ENCODE data around the gene HOOK2. TPM values are rescaled to one million over a fixed set of nuclear protein-coding genes. Genes with fewer than 3 reads are reported as not detected.

HOOK2 gene
- total and polyA plus RNA-seq, 2 of the 13 experiments (the other 11 are each of a cell fraction or from before 2014, with no cell fraction given) = 9.2 to 12.9 TPM

DNA sequence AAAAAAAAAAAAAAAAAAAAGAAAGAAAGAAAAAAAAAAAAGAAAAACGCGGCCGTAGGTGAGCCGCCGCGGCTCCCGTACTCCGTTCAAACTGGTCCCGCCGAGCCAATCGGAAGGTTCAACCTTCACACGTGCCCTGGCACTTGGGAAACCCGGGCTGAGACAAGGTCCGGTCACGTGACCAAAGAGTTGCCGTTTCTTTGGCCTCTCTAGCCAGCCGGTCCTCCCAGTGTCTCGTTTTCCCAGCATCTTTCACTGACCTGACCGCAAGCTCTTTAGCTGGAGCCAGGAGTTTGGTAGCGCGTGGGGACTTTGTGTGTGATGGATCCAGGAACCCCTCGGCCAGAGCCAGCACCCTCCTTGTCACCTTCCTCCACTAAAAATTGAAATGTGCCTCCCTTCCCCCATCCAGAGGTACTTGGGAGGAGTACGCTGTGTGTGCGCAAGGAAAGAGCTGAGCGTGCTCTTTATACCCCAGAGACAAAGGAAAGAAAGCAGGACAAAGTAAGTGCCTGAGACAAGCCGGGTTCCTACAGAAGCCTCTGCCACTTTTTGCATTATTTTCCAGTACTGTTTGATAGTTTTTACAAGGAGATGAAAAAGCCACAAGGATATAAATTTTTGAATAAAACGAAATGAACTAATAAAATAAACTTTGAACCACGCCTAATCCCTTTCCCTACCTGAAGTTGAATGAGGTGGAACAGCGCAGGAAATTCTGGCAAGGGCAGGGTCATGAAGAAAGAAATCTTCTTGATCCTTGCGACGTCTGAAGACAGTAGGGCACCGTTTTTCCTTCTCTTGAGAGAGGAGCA is 52.6 kb downstream of the HOOK2 start (continued):
- TF ChIP-seq ZKSCAN5 (CRISPR knock-in tag; IDR thresholded peaks at IDR 0.05) (no peak), ZNF30 (CRISPR knock-in tag; IDR thresholded peaks at IDR 0.05) (no peak), ESRRA (CRISPR knock-in tag; IDR thresholded peaks at IDR 0.05; ENCODE audit: low read depth) (no peak), ZNF672 (CRISPR knock-in tag; IDR thresholded peaks at IDR 0.05) (no peak), STAT5B (CRISPR knock-in tag; IDR thresholded peaks at IDR 0.05) (no peak), PHF5A (CRISPR knock-in tag; IDR thresholded peaks at IDR 0.05; ENCODE audit: low read depth, unreplicated experiment) (peak; percentile 82), REXO4 (CRISPR knock-in tag; IDR thresholded peaks at IDR 0.05; ENCODE audit: borderline replicate concordance) (no peak), ZNF577 (CRISPR knock-in tag; IDR thresholded peaks at IDR 0.05; ENCODE audit: borderline replicate concordance, low read depth) (no peak), RFX5 (IDR thresholded peaks at IDR 0.05; ENCODE audit: low read depth, low read length) (no peak), FOXA1 (IDR thresholded peaks at IDR 0.05) (no peak), FOXA1 (CRISPR knock-in tag; IDR thresholded peaks at IDR 0.05) (no peak), ZNF326 (CRISPR knock-in tag; IDR thresholded peaks at IDR 0.05; ENCODE audit: borderline replicate concordance) (no peak), SUZ12 (IDR thresholded peaks at IDR 0.05; ENCODE audit: low read depth, low read length) (no peak), HOXA7 (CRISPR knock-in tag; IDR thresholded peaks at IDR 0.05) (no peak), FOXP1 (IDR thresholded peaks at IDR 0.05) (no peak), FOXP1 (CRISPR knock-in tag; IDR thresholded peaks at IDR 0.05) (no peak), TBX3 (IDR thresholded peaks at IDR 0.05; ENCODE audit: borderline replicate concordance) (peak; percentile 49; the same call in 1 of the 2 replicates), ZNF354B (CRISPR knock-in tag; IDR thresholded peaks at IDR 0.05) (no peak), KLF15 (CRISPR knock-in tag; IDR thresholded peaks at IDR 0.05; ENCODE audit: borderline replicate concordance) (no peak), KLF12 (CRISPR knock-in tag; IDR thresholded peaks at IDR 0.05; ENCODE audit: borderline replicate concordance) (no peak), ZNF20 (CRISPR knock-in tag; IDR thresholded peaks at IDR 0.05) (no peak), ZNF337 (CRISPR knock-in tag; IDR thresholded peaks at IDR 0.05; ENCODE audit: borderline replicate concordance, low read depth) (no peak), SOX5 (CRISPR knock-in tag; IDR thresholded peaks at IDR 0.05; ENCODE audit: borderline replicate concordance) (peak; percentile 40; the same call in 1 of the 2 replicates), HOXA3 (CRISPR knock-in tag; IDR thresholded peaks at IDR 0.05) (peak; percentile 87), SOX6 (IDR thresholded peaks at IDR 0.05) (no peak), SOX6 (CRISPR knock-in tag; IDR thresholded peaks at IDR 0.05) (no peak), ETV6 (CRISPR knock-in tag; conservative IDR thresholded peaks at IDR 0.05) (no peak), ZBTB38 (CRISPR knock-in tag; IDR thresholded peaks at IDR 0.05) (0 out of 2 replicates have a peak, but pooled peaks have one; percentile 38), CREB1 (IDR thresholded peaks at IDR 0.05) (peak; percentile 67), CREB1 (CRISPR knock-in tag; IDR thresholded peaks at IDR 0.05) (peak; percentile 83)
- TF ChIP-seq, protein P1, sequence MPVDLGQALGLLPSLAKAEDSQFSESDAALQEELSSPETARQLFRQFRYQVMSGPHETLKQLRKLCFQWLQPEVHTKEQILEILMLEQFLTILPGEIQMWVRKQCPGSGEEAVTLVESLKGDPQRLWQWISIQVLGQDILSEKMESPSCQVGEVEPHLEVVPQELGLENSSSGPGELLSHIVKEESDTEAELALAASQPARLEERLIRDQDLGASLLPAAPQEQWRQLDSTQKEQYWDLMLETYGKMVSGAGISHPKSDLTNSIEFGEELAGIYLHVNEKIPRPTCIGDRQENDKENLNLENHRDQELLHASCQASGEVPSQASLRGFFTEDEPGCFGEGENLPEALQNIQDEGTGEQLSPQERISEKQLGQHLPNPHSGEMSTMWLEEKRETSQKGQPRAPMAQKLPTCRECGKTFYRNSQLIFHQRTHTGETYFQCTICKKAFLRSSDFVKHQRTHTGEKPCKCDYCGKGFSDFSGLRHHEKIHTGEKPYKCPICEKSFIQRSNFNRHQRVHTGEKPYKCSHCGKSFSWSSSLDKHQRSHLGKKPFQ (CRISPR knock-in tag; IDR thresholded peaks at IDR 0.05; ENCODE audit: insufficient replicate concordance) = no peak
- TF ChIP-seq, protein P2, sequence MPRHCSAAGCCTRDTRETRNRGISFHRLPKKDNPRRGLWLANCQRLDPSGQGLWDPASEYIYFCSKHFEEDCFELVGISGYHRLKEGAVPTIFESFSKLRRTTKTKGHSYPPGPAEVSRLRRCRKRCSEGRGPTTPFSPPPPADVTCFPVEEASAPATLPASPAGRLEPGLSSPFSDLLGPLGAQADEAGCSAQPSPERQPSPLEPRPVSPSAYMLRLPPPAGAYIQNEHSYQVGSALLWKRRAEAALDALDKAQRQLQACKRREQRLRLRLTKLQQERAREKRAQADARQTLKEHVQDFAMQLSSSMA (CRISPR knock-in tag; IDR thresholded peaks at IDR 0.05) = no peak

All from HepG2 (cell line).